Right lung (tissue), 5 donors: ENCODE measurements around the gene MCTP1. TPM values are rescaled to one million over a fixed set of nuclear protein-coding genes. Genes with fewer than 3 reads are reported as not detected.

Source experiments
- DNase-seq, 2 donors: peaks; one replicate each; pipeline ENCODE4 v3.0.0-alpha.2; 2013
- polyA plus RNA-seq, 5 donors: library from polyadenylated mRNA; unstranded; fragments of 120-200 nt; gene quantifications; one replicate each; pipeline versions ENCODE4 v1.2.1 to v1.2.3, GENCODE V29; 2013; ENCODE audit warnings: inconsistent platforms in 1 of 5, low replicate concordance in 1 of 5; ENCODE audit not compliant: insufficient read length in 5 of 5, insufficient read depth in 1 of 5

The MCTP1 gene
- polyA plus RNA-seq, 5 donors, result 3.2 to 6.4 (median 5.5) TPM

DNA sequence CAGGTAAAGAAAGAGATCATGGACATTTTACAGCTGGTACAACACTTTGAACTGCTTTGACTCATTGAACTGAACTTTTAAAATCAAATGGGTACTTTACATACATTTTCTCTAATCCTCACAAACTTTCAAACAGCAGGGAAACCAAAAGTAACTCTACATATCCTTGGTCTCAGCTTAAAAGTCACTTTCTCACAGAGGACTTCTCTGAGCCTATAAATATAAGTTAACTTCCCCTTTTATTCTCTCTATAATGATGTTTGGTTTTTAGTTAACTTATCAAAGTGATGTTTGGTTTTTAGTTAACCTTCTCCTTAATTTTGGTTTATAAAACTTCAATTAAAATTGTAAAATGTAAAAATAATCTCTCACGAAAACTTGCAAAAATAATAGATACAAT, 209.8 kb downstream of the MCTP1 start:
- no peak for DNase-seq

DNA sequence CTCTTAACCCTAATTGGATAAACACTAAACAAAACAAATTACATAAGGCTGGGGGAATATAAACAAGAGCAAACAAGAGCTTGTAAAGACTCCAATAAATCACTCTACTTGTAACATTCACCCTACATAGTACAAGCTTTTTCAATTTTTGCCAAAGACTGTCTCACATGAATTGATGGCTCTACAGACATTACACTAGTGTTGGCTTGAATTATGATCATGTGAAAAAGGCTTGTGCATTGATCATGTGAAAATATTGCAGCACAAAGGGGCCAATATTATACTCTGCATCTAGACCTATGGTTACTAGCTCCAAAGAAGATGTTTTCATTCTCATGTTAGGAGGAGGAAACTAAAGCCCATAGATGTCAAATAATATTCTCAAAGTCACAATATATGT, 212.6 kb downstream of the MCTP1 start:
- DNase-seq, result no peak

DNA sequence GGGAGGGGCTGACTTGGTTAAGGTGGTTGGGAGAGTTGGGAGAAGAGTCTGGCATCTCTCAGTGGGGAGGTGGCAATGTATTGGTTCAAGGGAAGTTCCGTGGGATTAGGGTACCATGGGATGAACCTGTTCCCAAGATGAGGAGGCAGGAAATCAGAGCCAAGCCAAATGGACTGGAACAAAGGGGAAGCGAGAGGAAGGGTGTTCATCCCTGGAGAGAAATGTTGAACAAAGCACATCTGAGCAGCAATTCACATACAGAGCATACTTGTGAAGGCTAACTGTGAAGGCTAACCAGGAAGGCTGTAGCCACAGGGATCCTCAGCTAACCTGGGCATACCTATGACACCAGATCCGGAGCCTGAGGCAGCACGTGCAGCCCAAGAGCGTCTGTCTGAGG, 214.0 kb downstream of the MCTP1 start:
- no peak for DNase-seq

GRCh38 chr5:95070453-95070852, 214.4 kb downstream of the MCTP1 start:
- no peak for DNase-seq

DNA sequence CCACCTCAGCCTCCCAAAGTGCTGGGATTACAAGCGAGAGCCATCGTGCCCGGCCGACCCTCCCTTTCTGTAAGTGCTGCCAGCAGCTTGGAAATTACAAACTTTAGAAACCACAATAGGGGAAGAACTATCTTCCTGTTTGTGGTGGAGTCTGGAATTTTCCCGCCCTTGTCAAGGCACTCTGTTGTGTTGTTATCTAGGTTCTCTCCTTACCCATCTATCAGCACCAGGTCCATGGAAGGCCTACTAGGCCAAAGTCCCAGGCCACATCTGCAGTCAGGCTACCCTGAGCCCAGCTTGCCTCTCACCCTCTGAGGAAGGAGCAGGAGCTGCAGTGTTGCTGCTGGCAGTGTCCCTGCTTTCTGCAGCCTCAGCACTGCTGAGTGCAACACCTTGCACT, 214.9 kb downstream of the MCTP1 start:
- DNase-seq, result no peak

DNA sequence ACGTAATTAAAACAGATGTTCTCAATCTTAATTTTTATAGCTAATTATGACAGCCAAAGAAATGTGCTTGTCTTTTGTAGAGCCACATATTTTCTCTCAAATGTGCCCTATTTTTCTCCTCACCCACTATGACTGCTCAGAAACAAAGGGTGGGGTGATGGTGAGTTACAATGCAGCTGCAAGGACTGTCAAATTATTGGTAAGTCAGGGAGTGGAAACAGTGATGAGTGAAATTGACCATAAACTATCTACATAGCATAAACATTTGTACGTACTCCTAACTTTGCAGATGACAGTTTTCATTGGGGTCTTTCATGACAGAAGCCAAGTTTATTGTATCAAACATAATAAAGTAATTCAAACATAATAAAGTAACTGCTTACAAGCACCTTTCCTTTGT, 215.9 kb downstream of the MCTP1 start:
- no peak for DNase-seq

- no peak for DNase-seq
These were observed 216.5 kb downstream of the MCTP1 start for GRCh38 chr5:95068289-95068910.

DNA sequence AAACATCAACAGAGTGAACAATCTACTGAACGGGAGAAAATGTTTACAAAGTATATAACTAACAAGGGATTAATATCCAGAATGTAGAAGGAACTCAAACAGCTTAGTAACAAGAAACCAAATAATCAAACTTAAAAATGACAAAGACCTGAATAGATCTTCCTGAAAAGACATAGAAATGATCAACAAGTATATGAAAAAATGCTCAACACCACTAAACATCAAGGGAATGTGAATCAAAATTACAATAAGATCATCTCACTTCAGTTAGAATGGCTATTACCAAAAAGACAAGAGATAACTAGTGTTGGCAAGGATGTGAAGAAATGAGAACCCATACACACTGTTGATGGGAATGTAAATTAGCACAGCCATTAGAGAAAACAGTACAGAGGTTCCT, 218.8 kb downstream of the MCTP1 start:
- no peak for DNase-seq

GRCh38 chr5:95063492-95063891, 221.4 kb downstream of the MCTP1 start:
- no peak for DNase-seq

DNA sequence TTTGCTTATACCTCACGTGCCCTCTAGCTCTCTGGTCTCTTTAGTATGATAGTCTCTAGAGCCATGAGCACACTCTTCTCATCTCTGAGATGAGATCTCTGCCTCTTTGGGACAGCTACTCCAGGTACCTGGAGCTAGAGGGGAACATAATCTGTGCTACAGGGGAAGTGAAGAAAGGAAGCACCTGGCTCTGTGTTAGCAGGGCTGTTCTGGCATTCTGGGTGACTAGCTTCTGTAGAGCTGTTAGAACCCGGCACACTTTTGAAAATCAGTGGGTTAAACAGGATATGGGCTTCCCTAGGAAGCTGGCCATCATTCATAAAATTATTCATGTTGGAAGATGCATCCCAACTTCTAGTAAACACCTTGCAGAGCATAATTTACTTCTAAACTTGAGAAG, 224.8 kb downstream of the MCTP1 start:
- no peak for DNase-seq

- DNase-seq, result no peak
These were observed 225.3 kb downstream of the MCTP1 start for GRCh38 chr5:95059636-95060035.

- DNase-seq, result no peak
These were observed 227.3 kb downstream of the MCTP1 start for GRCh38 chr5:95057615-95058014.

DNA sequence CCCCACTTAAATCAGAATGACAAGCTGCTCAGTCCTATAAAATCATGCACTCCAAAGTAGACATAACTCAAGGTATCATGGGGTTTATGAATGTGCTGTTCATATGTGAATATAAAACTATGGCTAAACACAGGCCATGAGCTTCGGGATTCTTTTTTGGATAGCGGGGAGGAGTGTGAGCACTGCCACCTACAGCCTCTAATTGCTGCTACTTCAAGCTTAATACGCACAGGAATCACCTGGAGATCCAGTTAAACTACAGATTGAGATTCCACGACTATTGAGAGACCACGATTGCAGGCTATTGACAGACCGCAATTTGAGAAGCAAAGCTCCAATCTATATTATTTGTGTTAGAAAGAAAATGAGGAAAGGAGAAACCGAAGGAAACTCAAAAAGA, 231.6 kb downstream of the MCTP1 start:
- DNase-seq, result no peak

DNA sequence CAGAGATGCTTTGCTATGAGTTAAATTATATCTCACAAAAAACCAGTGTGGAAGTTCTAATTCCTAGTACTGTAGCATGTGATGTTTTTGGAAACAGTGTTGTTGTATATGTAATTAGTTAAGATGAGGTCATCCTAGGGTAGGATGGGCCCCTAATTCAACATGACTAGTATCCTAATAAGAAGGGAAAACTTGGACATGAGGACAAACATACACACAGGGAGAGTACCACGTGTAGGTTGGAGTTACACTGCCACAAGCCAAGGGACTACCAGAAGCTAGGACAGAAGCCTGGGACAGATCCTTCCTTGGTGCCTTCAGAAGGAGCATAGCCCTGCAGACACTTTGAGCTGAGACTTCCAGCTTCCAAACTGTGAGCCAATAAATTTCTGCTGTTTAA, 234.2 kb downstream of the MCTP1 start:
- DNase-seq, result no peak

- no peak for DNase-seq
These were observed 236.3 kb downstream of the MCTP1 start for GRCh38 chr5:95048628-95049027.

DNA sequence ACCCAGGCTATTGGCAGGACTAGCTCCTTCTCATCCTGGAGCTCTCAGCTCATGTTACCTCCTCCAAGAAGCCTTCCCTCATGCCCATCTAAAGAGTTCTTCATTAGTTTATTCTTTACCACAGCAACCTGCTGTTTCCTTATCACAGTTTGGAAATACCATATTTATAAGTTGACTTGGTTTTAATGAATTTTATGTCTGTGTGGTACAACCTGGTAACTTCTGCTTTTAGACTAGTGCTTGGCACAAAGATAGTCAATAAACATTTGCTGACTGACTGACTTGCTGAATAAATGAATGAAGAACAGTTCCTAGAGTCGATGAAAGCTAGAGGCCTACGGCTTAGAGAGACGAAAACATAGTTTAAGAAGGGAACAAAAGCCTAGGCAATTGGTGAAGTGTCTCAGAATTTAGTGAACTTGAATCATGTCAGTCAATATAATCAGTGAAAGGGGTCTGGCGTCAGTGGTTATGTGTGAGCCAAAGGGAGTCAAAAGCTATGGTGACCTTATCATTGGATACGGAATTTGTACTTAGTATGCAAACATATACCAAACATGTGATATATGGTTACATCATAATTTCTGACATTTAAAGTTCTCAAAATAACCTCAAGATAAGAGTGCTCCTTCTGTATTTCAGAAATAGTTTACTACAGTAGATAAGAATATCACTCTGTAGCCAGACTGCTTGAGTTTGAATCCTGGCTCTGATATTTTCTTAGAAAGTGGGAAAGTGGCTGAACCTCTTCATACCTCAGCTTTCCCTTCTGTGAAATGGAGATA, 239.5 kb downstream of the MCTP1 start:
- no peak for DNase-seq

GRCh38 chr5:95044096-95044495, 240.8 kb downstream of the MCTP1 start:
- DNase-seq, result no peak

DNA sequence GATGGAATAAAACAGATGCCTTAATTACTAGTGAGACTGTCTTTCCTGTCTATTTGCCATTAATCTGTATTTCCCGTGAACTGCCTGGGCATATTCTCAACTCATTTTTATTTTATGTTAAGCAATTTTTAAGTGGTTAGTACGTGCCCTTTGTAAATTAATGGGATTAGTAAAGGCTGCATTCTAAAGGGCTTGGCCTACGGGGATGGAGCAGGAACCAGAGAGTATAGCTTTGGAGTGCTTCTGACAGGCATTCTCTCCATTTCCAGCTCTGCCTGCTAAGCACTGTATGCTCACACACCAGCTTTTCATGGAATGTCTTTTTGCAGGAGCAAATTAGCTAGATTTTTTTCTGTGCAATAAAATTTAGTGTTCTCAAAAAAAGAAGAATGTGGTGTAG, 241.2 kb downstream of the MCTP1 start:
- no peak for DNase-seq

DNA sequence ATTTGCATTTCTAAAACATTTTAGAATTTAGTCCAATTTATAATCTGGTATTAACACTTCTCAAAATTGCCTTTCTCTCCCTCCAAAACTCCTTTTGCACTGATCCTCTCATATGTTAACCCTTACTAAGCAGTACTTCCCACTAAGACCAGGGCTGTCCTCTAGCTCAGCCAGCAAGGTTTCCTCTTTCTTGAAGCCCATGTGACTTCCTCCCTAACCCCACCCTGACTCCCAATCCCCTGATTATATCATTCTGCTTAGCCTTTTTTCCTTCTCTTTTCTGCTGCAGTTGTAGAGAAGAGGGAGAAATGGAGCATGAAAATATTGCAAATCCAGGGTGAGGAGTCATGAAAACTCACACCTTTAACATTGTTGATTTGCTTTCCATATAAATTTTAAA, 241.7 kb downstream of the MCTP1 start:
- no peak for DNase-seq

GRCh38 chr5:95042037-95042436, 242.9 kb downstream of the MCTP1 start:
- no peak for DNase-seq

- DNase-seq, result no peak
These were observed 248.8 kb downstream of the MCTP1 start for GRCh38 chr5:95035891-95036685.

DNA sequence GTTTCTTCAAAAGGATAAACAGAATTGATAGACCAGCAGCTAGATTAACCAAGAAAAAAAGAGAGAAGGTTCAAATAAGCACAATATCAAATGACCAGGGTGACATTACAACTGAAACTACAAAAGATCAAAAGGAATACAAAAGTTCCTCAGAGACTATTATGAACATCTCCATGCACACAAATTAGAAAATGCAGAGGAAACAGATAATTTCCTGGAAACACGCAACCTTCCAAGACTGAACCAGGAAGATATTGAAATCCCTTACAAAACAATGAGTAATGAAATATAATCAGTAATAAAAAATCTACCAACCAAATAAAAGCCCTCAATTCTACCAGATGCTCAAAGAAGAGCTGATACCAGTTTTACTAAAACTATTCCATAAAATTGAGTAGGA, 252.1 kb downstream of the MCTP1 start:
- DNase-seq, result no peak
